Hepatocyte (in vitro differentiated cells): ENCODE data around the gene ERBB4. TPM values are rescaled to one million over a fixed set of nuclear protein-coding genes. Genes with fewer than 3 reads are reported as not detected.

Experiments
- DNase-seq: peaks from one replicate; pipeline ENCODE4 v3.0.0-alpha.2; 2016; ENCODE audit warnings: low spot score
- H2AFZ ChIP-seq: fragments of 200-600 bp; sonication (generic); 2 replicates; pipeline ENCODE4 v1.6.0; 2016; ENCODE audit warnings: antibody characterized with exemption, mild to moderate bottlenecking
- H3K27ac ChIP-seq: fragments of 200-600 bp; sonication (generic); 2 replicates; pipeline ENCODE4 v1.5.1; 2016; ENCODE audit warnings: mild to moderate bottlenecking
- H3K27me3 ChIP-seq: fragments of 200-600 bp; sonication (generic); 2 replicates; pipeline ENCODE4 v1.6.1; 2016
- H3K36me3 ChIP-seq: fragments of 200-600 bp; sonication (generic); replicated peaks from 2 replicates; pipeline ENCODE4 v1.5.1; 2016; ENCODE audit warnings: low read depth; ENCODE audit not compliant: insufficient read depth
- H3K4me1 ChIP-seq: fragments of 200-600 bp; sonication (generic); 2 replicates; pipeline ENCODE4 v1.5.1; 2016; ENCODE audit warnings: mild to moderate bottlenecking, moderate library complexity; ENCODE audit not compliant: insufficient read depth
- H3K4me2 ChIP-seq: fragments of 200-600 bp; sonication (generic); 2 replicates; pipeline ENCODE4 v1.6.0; 2016
- H3K4me3 ChIP-seq: fragments of 200-600 bp; sonication (generic); 2 replicates; pipeline ENCODE4 v1.5.1; 2016; ENCODE audit warnings: mild to moderate bottlenecking
- H3K79me2 ChIP-seq: fragments of 200-600 bp; sonication (generic); 2 replicates; pipeline ENCODE4 v1.6.0; 2017; ENCODE audit warnings: mild to moderate bottlenecking
- H3K9me2 ChIP-seq: fragments of 200-600 bp; sonication (generic); replicated peaks from 2 replicates; pipeline ENCODE4 v1.6.0; 2017; ENCODE audit warnings: mild to moderate bottlenecking; ENCODE audit not compliant: insufficient read depth
- H3K9me3 ChIP-seq: fragments of 200-600 bp; sonication (generic); 2 replicates; pipeline ENCODE4 v1.5.1; 2016; ENCODE audit warnings: low read depth, mild to moderate bottlenecking
- H4K20me1 ChIP-seq: fragments of 200-600 bp; sonication (generic); 2 replicates; pipeline ENCODE4 v1.6.0; 2016; ENCODE audit warnings: mild to moderate bottlenecking; ENCODE audit not compliant: insufficient read depth, poor library complexity, severe bottlenecking
- CTCF ChIP-seq: fragments of 200-600 bp; sonication (generic); IDR thresholded peaks from 2 replicates; pipeline ENCODE4 v1.5.1; 2016; ENCODE audit warnings: antibody characterized with exemption, mild to moderate bottlenecking; ENCODE audit not compliant: poor library complexity
- EZH2 ChIP-seq: fragments of 200-600 bp; sonication (generic); IDR thresholded peaks from 2 replicates; pipeline ENCODE4 v1.6.1; 2016; ENCODE audit warnings: antibody characterized with exemption, mild to moderate bottlenecking, borderline replicate concordance
- EZH2phosphoT487 ChIP-seq: fragments of 200-600 bp; sonication (generic); IDR thresholded peaks from one replicate; pipeline ENCODE4 v1.6.1; 2018; ENCODE audit warnings: antibody characterized with exemption, mild to moderate bottlenecking, low read depth, moderate library complexity; ENCODE audit not compliant: unreplicated experiment, severe bottlenecking
- WGBS: methylation state at CpG from one replicate; pipeline ENCODE4 v1.1.6; 2016; ENCODE audit warnings: low lambda C conversion rate; ENCODE audit errors: missing lambda C conversion rate; 5-methylcytosine and 5-hydroxymethylcytosine counted together
- polyA plus RNA-seq: library from polyadenylated mRNA; unstranded; fragments of >200 nt; fragmentation: Nextera tagmentation; extraction: Ambion mirVana; gene quantifications from 2 replicates; pipeline ENCODE4 v1.2.1, GENCODE V29; 2016
- total RNA-seq: library from RNA; depleted of rRNA; stranded (reverse); fragments of >200 nt; gene quantifications from 2 replicates; pipeline ENCODE4 v1.2.3, GENCODE V29; 2014

ERBB4 gene
- total and polyA plus RNA-seq, 2 experiments from 2014 or later = 3.4 to 3.9 TPM

DNA sequence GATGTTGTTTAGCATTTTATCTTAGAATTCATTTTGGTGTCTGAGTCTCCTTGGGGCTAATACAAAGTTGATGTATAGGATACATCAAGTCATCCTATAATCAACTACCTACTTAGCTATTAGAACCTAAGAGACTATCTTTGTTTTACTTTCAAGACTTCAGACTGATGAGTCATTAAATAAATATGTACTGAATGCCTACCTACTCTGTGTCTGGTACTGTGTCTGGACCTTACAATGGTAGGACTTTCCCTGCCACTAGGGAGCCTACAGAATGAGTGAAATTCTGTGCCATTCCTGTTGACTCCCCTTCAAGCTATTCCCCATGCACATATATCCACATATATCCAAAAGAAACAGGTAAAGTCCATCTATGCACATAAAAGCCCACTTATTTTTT is 114.5 kb downstream of the ERBB4 start:
- Histone ChIP-seq H3K9me3 (no peaks in the 10 kb centered on the region), H2AFZ (no peak overlapping the region), H4K20me1 (no peaks in the 10 kb centered on the region), H3K27ac (no peak overlapping the region), H3K79me2 (no peaks in the 10 kb centered on the region), H3K27me3 (no peaks in the 10 kb centered on the region), H3K36me3 (no peaks in the 10 kb centered on the region), H3K4me1 (no peaks in the 10 kb centered on the region), H3K9me2 (no peaks in the 10 kb centered on the region), H3K4me3 (no peak overlapping the region), H3K4me2 (no peak overlapping the region)
- no peak for TF ChIP-seq EZH2
- no peak for TF ChIP-seq EZH2phosphoT487
- TF ChIP-seq CTCF = no peak
- DNase-seq = no peak

DNA sequence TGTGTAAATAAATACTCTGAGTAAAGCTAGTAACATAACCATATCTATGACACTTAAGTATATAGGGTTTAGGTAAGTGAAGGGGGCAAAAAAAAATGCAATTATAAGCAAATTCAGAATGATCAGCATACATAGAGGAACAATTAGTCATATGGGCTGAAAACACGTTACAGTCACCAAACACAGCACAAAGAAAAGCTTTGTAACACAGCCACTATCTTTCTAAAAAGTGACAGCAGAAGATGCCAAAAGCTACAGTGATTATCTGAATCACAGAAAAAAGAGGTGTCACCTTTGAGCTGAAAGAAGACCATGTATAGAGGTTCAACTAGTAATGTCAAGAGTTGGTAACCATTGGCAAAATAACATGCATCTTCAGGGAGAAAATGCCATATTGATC is 115.5 kb downstream of the ERBB4 start:
- Histone ChIP-seq H4K20me1 (no peaks in the 10 kb centered on the region), H3K27me3 (no peaks in the 10 kb centered on the region), H3K9me3 (no peaks in the 10 kb centered on the region), H3K36me3 (no peaks in the 10 kb centered on the region), H2AFZ (no peak overlapping the region), H3K9me2 (no peaks in the 10 kb centered on the region), H3K4me3 (no peak overlapping the region), H3K79me2 (no peaks in the 10 kb centered on the region), H3K27ac (no peak overlapping the region), H3K4me1 (no peaks in the 10 kb centered on the region), H3K4me2 (no peak overlapping the region)
- DNase-seq = no peak
- WGBS = 86% methylated on average over 1 of the region's 1 CpG
- TF ChIP-seq CTCF = no peak
- TF ChIP-seq EZH2phosphoT487 = no peak

DNA sequence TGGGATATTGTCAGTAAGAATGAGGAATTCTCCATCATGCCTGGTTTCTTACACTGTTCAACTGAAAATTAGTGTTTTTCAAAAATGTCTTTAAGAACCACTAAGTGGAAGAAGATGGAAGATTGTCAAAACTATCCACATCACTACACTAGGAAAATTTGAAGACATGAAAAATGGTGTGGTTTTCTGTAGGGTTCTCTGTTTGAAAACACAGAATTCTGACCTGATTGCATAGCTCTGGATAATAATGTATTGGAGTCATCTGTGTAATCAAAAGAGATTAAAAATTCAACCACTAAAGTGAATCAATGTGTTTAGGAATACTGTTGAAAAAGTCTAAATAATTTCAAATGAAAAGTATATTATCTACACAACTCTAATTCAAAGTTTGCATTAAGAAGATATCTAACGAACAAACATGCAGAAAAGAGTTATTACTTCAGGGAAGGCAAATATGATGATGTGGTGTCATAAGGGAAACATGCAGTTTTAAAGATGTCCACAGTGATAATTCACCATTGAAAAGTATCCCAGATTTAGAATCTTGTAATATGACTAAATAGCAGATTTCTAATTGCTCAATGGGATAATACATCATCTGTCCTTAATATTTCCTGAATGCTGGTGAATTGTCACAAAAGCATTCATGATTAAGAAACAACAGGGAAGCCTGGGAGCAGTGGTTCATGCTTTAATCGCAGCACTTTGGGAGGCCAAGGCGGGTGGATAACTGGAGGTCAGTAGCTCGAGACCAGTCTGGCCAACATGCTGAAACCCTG is 116.9 kb downstream of the ERBB4 start:
- Histone ChIP-seq H3K79me2 (no peaks in the 10 kb centered on the region), H3K4me1 (no peaks in the 10 kb centered on the region), H3K4me3 (no peak overlapping the region), H2AFZ (no peak overlapping the region), H3K27me3 (no peaks in the 10 kb centered on the region), H3K9me3 (no peaks in the 10 kb centered on the region), H3K27ac (no peak overlapping the region), H3K4me2 (no peak overlapping the region), H3K36me3 (no peaks in the 10 kb centered on the region), H3K9me2 (no peaks in the 10 kb centered on the region), H4K20me1 (no peaks in the 10 kb centered on the region)
- WGBS = 97% methylated on average over 4 of the region's 4 CpGs
- TF ChIP-seq CTCF = no peak
- no peak for TF ChIP-seq EZH2
- TF ChIP-seq EZH2phosphoT487 = no peak
- no peak for DNase-seq
